Retinal pigment epithelial cell (primary cell): ENCODE data around the gene SERINC3.
A peak's percentile ranks its signal among the peaks of the same experiment; 100 is the strongest.

Experiments used
- DNase-seq: peaks from one replicate; pipeline ENCODE4 v3.0.0-alpha.2; 2010; ENCODE audit warnings: low read depth
- H3K4me3 ChIP-seq: 2 replicates; pipeline ENCODE4 v1.5.1; 2011; ENCODE audit warnings: mild to moderate bottlenecking, low read length, control low read depth, moderate library complexity
- TF ChIP-seq, protein P1 (sequence below): conservative IDR thresholded peaks from 2 replicates; pipeline ENCODE4 v1.5.1; 2011; ENCODE audit warnings: low read depth, low read length, control low read depth, inconsistent platforms

The SERINC3 gene

GRCh38 chr20:44544263-44544662, 22.4 kb upstream of the SERINC3 start:
- TF ChIP-seq, protein P1, sequence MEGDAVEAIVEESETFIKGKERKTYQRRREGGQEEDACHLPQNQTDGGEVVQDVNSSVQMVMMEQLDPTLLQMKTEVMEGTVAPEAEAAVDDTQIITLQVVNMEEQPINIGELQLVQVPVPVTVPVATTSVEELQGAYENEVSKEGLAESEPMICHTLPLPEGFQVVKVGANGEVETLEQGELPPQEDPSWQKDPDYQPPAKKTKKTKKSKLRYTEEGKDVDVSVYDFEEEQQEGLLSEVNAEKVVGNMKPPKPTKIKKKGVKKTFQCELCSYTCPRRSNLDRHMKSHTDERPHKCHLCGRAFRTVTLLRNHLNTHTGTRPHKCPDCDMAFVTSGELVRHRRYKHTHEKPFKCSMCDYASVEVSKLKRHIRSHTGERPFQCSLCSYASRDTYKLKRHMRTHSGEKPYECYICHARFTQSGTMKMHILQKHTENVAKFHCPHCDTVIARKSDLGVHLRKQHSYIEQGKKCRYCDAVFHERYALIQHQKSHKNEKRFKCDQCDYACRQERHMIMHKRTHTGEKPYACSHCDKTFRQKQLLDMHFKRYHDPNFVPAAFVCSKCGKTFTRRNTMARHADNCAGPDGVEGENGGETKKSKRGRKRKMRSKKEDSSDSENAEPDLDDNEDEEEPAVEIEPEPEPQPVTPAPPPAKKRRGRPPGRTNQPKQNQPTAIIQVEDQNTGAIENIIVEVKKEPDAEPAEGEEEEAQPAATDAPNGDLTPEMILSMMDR = no peak
- H3K4me3 ChIP-seq = no peak overlapping the region
- no peak for DNase-seq

GRCh38 chr20:44543358-44543757, 21.5 kb upstream of the SERINC3 start:
- DNase-seq = no peak
- H3K4me3 ChIP-seq = no peak overlapping the region
- TF ChIP-seq, protein P1 = no peak

GRCh38 chr20:44542890-44543289, 21.0 kb upstream of the SERINC3 start:
- DNase-seq = no peak
- TF ChIP-seq, protein P1 = no peak

DNA sequence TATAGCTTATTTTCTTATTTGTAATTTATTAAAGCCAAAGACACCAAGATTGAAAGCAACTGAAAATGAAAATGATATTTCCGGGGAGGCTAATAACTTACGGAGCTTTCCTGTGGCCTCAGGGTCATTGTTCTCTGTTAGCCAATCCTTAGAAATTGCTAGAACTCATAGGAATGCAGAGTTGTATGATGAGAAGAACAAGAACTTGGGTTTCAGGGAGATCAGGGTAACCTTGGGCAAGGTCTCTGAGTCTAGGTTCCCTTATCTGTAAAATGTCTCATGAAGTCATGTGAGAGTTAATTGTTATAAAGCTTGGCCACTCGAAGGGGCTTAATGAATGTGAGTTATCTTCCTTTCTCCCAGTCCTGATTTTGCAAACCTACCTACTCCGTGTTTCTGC, 20.1 kb upstream of the SERINC3 start:
- no peak overlapping the region for H3K4me3 ChIP-seq
- TF ChIP-seq, protein P1 = no peak
- DNase-seq = no peak

More at GRCh38 chr20:44542890-44543289, 21.0 kb upstream of the SERINC3 start:
- H3K4me3 ChIP-seq = no peak overlapping the region

GRCh38 chr20:44540834-44541233, 19.0 kb upstream of the SERINC3 start:
- TF ChIP-seq, protein P1 = no peak
- no peak overlapping the region for H3K4me3 ChIP-seq
- no peak for DNase-seq

- TF ChIP-seq, protein P1 = peak; percentile 24
- H3K4me3 ChIP-seq = no peak overlapping the region
- no peak for DNase-seq
These were observed 16.1 kb upstream of the SERINC3 start for GRCh38 chr20:44537993-44538392.

GRCh38 chr20:44536175-44536574, 14.3 kb upstream of the SERINC3 start:
- no peak for DNase-seq
- TF ChIP-seq, protein P1 = no peak
- H3K4me3 ChIP-seq = no peak overlapping the region
